Amniotic stem cell (primary cell): ENCODE measurements around the gene CREB3L1.

Source experiments
- DNase-seq: peaks from one replicate; lab custom pipeline; 2025; lab: John Stamatoyannopoulos, UW

CREB3L1 gene, protein sequence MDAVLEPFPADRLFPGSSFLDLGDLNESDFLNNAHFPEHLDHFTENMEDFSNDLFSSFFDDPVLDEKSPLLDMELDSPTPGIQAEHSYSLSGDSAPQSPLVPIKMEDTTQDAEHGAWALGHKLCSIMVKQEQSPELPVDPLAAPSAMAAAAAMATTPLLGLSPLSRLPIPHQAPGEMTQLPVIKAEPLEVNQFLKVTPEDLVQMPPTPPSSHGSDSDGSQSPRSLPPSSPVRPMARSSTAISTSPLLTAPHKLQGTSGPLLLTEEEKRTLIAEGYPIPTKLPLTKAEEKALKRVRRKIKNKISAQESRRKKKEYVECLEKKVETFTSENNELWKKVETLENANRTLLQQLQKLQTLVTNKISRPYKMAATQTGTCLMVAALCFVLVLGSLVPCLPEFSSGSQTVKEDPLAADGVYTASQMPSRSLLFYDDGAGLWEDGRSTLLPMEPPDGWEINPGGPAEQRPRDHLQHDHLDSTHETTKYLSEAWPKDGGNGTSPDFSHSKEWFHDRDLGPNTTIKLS

DNA sequence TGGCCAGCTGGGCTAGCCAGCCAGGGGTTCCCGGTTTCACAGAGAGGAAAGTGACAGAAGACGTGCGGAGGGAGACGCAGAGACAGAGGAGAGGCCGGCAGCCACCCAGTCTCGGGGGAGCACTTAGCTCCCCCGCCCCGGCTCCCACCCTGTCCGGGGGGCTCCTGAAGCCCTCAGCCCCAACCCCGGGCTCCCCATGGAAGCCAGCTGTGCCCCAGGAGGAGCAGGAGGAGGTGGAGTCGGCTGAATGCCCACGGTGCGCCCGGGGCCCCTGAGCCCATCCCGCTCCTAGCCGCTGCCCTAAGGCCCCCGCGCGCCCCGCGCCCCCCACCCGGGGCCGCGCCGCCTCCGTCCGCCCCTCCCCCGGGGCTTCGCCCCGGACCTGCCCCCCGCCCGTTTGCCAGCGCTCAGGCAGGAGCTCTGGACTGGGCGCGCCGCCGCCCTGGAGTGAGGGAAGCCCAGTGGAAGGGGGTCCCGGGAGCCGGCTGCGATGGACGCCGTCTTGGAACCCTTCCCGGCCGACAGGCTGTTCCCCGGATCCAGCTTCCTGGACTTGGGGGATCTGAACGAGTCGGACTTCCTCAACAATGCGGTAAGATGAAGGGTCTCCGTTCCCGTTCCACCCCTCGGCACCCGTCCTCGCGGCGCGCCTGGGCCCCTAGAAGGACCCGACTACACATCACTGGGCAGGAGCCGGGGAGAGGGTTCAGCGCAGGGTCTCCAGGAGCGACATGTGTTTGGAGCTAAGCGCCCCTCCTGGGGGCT, at the start of gene CREB3L1:
Gene CREB3L1 (plus strand): TSS at position 41 of the 765 bp plus-strand sequence. CDS start 450 bp downstream, at position 491.
- no peak for DNase-seq

DNA sequence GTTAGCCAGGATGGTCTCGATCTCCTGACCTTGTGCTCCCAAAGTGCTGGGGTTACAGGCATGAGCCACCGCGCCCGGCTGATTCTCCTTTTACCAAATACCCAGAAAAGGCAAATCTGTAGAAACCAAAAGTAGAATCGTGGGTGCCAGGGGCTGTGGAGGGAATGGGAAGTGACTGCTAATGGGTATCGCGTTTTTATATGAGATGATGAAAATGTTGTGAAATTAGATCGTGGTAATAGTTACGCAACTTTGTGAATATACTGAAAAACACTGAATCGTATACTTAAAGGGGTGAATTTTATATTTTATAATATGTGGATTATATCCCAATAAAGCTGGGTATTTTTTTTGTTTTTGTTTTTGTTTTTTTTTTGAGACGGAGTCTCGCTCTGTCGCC, 48.2 kb upstream of the CREB3L1 start:
- DNase-seq: no peak

DNA sequence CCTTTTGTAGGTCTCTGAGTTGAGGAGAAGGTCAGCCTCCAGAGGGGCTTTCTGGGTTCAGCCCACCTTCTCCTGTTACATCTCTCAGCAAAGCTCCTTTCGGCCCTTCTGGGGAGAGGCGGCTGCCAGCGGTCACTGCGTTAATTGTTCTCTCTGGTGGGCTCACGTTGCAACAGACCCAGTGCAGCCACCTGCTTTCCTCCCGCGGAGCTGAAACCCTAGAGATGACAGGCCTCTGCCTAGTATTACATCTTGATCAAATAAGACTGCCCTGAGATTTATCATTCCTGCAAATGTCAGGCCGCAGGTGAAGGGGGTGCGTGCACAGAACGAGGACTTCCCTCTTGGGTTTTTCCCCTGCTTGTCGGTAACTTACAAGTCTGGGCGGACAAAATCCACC, 43.2 kb upstream of the CREB3L1 start:
- DNase-seq: no peak

DNA sequence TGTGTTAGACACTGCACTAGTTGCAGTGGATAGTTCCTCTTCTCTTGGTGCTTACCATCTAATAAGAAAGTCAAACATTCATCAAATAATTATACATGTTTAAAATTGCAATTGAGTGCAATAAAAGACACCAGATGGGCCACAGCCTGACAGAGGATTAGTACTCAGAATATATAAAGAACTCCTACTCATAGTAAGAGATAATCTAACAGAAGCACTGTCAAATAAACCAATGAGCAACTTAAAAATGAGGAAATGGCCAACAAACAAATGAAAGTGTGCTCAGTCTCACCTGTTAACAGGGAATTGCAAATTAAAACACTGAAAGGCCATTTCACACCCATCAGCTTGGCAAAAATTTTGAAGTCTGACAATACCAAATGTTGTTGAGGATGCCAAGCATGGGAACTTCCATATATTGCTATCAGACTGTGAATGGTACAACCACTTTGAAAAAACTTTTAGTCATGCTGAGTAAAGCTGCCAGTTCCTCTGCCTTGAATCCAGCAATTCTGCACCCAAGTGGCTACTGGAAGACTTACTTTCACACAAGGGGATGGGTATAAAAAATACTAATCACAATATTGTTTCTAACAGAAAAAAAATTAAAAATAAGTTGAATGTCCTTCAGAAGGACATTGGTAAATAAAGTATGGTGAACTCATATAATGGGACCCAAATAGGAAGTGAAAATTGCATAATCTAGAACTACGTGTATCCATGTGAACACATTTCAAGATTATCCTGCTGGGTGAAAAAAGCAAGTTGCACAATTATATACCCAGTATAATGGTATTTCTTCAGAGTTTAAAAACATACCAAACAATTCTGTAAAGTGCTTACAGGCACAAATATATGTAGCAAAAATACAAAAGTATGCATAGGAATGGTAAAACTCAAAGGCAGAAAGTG, 41.4 kb upstream of the CREB3L1 start:
- DNase-seq: no peak

DNA sequence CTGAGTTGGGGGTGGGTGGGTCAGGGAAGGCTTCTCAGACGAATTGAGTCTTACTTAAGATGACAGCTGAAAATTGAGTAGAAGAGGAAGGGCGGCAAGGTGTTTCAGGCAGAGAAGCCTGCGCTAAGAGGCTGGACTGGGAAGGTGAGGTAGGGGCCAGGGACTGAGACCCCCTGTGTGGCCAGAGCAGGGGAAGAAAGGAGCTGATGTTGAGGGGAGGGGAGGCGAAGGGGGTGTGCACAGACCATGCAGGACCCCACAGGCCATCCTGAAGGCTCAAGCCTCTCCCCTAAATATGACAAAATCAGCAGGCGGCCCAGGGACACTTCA, 40.6 kb upstream of the CREB3L1 start:
- DNase-seq: no peak

DNA sequence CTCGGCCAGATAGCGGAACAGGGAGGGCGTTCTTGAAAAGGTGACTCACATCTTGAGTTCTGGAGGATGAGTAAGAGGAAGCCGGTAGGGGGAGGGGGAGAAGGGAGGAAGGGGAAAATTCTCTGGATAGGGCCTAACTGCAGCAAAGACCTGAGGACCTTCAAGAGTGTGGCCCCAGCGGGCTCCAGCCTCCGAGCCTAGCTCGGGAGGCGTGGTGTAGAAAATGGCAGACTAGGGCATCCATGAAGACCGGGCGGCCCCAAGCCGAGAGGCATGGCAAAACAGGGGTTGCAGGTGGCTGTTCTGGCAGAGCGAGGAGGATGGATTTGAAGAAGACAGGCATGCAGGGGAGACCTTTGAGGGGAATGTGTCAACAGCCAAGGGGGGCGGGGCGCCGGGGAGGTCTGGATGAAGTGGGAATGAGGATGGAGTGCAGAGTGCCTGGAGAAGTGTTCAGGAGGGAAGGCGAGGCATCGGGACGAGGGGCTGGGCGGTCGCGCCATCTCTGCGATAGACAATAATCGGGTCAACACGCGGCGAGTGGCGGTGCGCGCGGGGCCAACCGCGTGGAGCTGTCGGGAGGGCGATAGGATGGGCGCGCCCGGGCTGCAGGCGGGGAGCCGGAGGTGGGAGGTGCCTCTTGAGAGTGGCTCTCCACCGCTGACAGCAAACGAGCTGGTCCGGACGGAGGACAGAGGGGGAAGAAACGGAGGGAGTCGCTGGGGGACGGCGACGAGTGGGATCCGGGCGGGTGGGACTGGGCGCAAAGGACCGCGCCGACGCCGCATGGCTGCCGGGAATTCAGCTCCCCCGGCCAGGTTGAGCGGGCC, 40.0 kb upstream of the CREB3L1 start:
- DNase-seq: peak; percentile 85

DNA sequence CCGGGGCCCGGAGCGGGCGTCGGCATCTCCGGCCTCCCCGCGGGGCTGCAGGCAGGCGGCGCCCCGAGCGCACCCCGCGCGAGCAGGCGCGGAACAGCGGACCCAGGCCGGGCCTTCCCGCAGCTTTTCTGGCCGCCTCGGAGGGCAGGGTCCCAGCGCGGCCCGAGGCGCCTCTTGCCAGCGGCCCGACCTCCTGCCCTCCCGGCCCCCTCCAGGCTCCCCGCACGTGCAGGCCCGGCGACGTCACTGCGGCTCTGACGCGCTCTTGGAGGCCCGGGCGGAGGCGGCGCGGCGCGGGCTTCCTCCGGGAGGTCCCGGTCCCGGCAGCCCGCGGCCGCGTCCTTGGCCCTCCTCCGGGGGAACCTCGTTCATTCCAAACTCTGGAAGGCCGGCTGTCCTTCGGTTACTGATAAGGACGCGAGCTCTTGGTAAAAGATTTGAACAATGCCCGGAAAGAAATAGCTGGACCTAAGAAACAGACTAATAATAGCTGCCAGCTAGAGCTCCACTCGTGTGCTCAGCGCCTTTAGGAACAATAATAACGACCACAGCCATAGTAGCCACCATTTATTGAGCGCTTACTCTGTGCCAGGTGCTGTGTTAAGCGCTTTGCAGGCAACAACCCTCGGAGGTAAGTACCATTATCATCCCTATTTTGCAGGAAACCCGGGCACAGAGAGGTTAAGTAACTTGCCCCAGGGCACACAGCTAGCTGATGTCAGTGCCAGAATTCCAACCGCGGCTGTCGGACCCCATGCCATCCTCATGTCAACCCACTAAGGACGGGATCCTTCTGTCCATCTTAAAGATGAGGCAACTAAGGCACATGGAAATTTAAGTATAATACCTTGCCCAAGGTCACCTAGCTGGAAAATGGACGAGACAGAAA, 39.1 kb upstream of the CREB3L1 start:
- DNase-seq: peak; percentile 36

DNA sequence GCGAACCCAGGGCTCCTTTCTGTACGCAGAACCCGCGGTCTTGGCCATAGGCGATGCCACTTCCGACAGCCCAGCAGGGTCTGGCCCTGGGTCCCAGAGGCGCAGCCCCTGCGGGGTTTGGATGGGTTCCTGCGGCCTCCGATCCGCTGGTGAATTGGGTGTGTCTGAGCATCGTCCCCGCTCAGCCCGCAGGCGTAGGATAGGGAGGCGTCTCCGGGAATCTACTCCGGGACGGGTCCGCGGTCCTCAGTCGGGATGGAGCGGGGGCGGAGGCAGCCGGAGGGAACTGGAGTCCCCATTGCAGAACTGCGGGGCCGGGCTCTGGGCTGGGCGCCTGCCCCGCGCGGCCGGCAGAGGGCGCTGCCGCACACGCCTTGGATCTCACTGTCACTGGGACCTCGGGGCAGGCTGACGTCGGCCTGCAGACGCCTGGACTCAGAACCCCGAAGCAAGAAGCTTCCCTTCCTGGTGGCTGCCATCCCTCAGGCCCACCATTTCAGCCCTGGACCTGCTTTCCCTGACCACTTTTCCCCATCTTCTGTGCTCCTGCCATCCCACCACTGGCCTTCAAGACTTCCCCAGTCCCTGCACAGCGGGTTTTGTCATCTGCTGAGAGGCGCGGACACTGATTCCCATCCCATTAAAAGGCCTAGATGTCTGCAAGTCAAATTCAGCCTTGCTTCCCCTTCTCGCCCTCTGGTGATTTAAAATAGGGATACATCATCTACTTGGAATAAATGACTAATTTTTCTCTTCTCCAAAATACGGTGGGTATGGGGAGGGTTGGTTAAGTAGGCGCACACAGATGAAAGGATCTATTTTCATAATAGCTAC, 38.3 kb upstream of the CREB3L1 start:
- peak; percentile 78 for DNase-seq

DNA sequence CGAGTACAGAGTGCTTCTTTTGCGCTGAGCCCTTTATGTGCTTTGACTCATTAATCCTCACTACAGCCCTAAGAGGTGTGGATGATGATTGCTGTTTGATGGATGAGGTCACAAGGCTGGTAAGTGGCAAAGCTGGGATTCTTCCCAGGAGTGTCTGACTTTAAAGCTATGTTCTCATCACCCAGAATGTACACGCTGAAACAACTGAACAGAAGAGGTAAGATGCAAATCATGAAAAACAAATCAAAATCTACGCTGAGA, 37.7 kb upstream of the CREB3L1 start:
- no peak for DNase-seq

DNA sequence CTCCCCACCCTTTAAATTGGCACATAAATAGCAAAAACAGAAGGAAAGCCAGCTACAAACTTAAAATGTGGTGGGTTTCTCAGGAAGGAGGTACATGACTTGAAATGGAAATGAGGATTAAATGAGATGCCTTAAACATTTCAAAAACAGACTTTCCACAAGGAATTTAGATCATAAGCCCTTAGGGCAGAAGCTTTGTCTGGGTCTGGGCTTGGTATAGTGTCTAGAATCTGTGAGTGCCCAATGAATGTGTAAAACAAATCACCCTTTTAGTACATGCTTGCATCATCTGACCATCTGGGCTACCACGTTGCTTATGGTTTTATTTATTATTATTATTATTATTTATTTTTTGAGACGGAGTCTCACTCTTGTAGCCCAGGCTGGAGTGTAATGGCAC, 37.1 kb upstream of the CREB3L1 start:
- DNase-seq: no peak

DNA sequence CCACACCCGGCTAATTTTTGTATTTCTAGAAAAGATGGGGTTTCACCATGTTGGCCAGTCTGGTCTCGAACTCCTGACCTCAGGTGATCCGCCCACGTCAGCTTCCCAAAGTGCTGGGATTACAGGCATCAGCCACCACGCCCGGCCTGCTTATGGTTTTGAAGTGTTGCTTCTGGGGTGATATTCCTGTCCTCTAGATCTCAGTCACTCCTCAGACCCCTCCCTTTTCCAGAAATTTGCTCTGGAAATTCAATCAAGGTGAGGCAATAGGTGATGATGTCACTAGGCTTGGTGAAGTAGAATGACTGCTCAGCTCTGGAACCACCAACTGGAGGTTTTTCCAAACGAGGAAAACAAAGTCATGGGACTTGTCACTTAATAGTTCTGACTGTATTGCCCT, 36.6 kb upstream of the CREB3L1 start:
- DNase-seq: no peak

DNA sequence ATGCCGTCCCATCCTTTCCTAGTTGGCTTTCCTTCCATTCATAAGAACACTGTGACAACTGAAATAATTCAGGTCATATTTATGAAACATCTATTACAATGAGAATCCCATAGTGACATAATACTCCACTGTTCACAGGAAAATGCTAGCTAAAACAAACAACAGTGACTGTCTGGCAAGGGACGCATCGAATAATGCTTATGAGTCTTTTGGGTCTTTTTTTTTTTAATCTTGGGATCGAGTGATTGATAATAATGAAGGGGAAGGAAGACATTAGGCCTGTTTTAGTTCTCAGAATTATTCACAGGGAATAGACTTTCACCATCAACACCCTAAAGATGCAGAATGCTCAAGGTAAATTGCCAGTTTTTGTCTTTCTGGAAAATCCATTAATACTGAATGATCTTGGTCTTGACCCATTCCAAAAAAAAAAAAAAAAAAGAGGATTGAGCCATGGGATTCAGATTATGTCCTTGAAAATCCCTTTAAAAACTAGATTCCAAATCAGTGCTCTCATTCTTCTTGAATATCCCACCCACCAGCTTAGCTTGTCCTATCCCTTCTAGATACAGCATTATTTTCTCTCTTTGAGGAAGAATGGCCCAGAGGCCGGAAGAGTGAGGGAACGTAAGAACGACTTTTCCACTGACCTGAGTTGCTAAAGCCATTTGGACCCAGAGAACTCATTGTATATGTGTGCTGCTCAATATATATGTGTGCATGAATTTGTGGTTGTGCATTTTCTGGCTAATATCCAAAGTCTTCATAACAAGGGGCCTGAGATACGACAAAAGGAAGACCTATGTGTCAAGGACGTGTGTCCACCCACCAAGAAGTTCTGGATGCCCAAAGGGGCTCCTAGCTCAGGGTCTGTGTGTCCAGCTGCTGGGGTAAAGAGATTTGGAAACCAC, 35.2 kb upstream of the CREB3L1 start:
- DNase-seq: no peak

DNA sequence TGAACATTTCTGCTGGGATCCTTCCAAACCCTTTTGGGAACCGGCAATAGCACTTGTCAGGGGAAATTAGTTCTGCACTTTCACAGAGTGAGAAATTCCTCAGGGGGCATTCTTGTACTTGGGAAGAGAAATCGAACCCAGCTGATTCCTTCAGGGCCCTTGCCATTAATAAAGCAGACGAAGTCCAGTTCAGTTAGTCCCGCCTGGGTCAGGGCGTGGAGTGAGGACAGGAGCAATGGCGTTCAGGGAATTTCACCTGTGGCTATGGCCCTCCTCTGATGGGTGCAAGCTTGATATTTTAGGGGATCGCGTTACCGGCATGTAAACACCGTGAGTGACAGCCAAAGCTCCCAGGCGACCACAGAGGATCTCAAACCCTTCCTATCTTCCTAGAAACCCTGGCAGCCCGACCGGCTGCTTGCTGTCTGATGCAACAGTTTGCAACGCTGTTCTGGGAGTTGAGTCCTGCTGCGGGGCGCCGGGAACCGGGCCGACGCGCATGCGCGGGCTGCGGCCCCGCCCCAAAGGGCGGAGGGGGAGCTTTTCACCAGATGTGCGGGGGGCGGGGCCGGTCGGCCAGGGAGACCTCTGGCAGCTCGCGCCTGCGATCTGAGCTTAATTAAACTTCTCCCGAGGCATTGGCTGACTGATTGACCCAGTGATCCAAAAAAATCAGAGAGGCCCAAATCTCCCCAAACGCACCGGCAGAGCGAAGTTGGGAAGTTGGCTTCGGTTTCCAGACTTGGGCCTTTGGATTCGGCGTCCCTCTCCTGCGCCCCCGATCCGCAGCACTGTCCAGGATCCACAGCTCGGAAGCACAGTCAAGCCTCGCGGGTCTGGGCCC, 34.3 kb upstream of the CREB3L1 start:
- peak; percentile 86 for DNase-seq

DNA sequence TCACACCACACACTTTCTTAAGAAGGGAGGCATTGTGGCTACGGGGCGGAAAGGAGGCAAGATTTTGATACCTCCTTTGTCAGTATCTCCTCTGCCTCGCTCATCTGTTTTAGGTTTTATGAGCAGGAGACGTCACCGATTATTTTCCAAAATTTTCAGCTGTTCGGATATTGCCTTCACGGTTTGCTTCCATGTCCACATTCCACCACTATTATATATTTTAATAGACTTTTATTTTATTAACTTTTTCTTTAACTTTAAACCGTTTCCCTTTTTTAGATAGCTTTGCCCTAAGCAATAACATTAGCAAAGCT, 33.7 kb upstream of the CREB3L1 start:
- no peak for DNase-seq

DNA sequence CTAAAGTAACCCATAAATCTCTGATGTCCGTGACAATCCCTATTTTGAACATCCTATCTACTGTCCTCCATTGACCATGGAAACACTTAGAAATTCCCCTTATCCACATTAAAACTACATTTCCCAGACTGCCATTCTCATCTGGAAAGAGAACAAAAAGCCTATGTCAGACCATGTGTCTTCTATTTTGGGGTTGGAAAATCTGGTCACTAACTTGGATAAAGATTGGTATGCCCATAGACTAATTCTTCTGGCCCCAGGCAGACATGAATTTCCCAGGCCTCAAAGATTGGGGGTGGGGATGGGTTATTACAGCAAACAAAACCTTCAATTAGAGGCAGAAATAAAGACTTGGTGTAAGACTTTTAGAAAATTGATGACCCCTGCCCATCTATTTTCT, 30.9 kb upstream of the CREB3L1 start:
- no peak for DNase-seq

DNA sequence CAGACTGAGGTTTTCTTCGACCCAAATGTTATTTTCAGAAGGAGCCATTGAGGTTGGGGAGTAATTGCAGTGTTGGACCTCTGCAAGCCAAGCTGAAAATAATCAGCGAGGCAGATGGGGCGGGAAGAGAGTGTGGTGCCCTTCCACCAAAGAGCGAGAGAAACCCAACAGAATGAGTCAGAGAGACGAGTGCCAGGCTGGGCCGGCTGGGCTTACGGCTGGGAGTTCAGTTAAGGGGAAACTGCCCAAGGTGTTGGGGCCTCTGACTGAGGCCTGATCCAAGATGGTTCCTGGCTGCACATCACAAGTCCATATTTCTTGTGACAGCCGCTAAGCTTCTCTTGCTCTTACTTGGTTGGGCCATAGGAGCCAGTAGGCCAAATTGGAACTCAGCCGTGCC, 30.4 kb upstream of the CREB3L1 start:
- no peak for DNase-seq

DNA sequence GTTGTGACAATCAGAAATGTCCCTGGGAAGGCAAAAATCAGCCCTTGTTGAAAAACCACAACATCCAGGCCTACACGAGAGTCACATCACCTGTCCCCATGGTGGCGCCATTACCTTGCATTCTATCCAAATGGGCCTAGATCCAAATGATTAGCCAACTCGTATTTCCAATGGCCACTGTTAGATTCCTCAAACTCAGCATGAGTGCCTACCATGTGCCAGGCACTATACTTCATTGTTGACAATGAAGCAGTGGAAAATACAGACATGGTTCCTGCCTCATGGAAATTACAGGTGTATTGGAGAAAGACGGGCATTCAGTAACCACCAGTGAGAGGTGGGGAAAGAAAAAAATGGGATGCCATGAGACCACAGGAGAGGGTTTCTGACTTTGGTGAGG, 29.8 kb upstream of the CREB3L1 start:
- no peak for DNase-seq
